Measurements from ENCODE around the gene FN3K. TPM values are rescaled to one million over a fixed set of nuclear protein-coding genes. Genes with fewer than 3 reads are reported as not detected.

Gene FN3K
- total and polyA plus RNA-seq, 2 of the 13 experiments (the other 11 are each of a cell fraction or from before 2014, with no cell fraction given) = 3.5 to 12.2 TPM

DNA sequence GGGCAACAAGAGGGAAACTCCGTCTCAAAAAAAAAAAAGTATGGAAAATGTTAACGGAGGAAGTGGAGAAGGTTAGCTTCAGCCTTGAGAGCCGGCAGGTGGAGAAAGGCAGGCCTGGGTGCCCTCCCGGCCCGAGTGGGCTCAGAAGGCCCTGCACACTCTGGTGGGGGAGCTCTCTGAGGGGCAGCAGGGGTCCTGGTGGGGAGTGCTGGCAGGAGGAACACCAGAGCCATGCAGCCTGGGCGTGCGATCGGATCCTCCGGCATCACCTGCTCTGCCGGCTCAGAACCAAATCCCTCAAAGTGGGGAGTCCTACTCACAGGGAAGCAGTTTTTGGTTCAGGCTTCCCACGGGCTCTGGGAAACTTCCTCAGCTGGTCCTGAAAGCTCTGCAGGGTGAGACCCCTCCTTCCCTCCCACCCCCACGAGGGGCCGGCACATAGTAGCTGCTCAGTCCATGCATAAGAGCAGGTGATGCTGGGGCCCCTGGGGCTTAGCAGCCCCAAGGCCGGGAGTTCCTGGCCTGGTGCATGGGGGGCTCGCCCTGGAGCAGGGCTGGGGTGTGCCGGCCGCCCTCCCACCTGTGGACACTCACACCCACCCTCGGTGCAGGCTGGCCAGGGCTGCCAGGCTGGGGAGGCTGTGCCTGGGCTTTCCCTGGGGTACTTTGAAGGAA is 1.2 kb downstream of the FN3K start (continued):
- TF ChIP-seq, protein P1, sequence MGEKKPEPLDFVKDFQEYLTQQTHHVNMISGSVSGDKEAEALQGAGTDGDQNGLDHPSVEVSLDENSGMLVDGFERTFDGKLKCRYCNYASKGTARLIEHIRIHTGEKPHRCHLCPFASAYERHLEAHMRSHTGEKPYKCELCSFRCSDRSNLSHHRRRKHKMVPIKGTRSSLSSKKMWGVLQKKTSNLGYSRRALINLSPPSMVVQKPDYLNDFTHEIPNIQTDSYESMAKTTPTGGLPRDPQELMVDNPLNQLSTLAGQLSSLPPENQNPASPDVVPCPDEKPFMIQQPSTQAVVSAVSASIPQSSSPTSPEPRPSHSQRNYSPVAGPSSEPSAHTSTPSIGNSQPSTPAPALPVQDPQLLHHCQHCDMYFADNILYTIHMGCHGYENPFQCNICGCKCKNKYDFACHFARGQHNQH (CRISPR knock-in tag; IDR thresholded peaks at IDR 0.05) = no peak; the same call in 1 of the 2 replicates
- TF ChIP-seq ZNF263 (CRISPR knock-in tag; IDR thresholded peaks at IDR 0.05) (0 out of 2 replicates have a peak, but pooled peaks have one; percentile 12), ZNF333 (CRISPR knock-in tag; IDR thresholded peaks at IDR 0.05; ENCODE audit: borderline replicate concordance) (0 out of 2 replicates have a peak, but pooled peaks have one; percentile 37), ZNF510 (CRISPR knock-in tag; IDR thresholded peaks at IDR 0.05; ENCODE audit: low read depth) (no peak), ZNF629 (CRISPR knock-in tag; conservative IDR thresholded peaks at IDR 0.05) (no peak), ZNF589 (CRISPR knock-in tag; conservative IDR thresholded peaks at IDR 0.05) (no peak), ZNF781 (CRISPR knock-in tag; IDR thresholded peaks at IDR 0.05; ENCODE audit: borderline replicate concordance, not compliant biosample characterization) (no peak), SNAI1 (CRISPR knock-in tag; IDR thresholded peaks at IDR 0.05; ENCODE audit: borderline replicate concordance) (0 out of 2 replicates have a peak, but pooled peaks have one; percentile 6), TCF7L2 (IDR thresholded peaks at IDR 0.05; ENCODE audit: low read depth, low read length) (no peak), SP140L (CRISPR knock-in tag; IDR thresholded peaks at IDR 0.05; ENCODE audit: borderline replicate concordance) (no peak), SPEN (CRISPR knock-in tag; IDR thresholded peaks at IDR 0.05; ENCODE audit: low read depth) (no peak), PAF1 (CRISPR knock-in tag; IDR thresholded peaks at IDR 0.05) (no peak), STAT5B (CRISPR knock-in tag; IDR thresholded peaks at IDR 0.05) (no peak), MTA1 (CRISPR knock-in tag; IDR thresholded peaks at IDR 0.05; ENCODE audit: borderline replicate concordance) (no peak)
- TF ChIP-seq, protein P2, sequence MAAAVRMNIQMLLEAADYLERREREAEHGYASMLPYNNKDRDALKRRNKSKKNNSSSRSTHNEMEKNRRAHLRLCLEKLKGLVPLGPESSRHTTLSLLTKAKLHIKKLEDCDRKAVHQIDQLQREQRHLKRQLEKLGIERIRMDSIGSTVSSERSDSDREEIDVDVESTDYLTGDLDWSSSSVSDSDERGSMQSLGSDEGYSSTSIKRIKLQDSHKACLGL (CRISPR knock-in tag; IDR thresholded peaks at IDR 0.05) = peak; percentile 39; the same call in 1 of the 2 replicates
- TF ChIP-seq, protein P3, sequence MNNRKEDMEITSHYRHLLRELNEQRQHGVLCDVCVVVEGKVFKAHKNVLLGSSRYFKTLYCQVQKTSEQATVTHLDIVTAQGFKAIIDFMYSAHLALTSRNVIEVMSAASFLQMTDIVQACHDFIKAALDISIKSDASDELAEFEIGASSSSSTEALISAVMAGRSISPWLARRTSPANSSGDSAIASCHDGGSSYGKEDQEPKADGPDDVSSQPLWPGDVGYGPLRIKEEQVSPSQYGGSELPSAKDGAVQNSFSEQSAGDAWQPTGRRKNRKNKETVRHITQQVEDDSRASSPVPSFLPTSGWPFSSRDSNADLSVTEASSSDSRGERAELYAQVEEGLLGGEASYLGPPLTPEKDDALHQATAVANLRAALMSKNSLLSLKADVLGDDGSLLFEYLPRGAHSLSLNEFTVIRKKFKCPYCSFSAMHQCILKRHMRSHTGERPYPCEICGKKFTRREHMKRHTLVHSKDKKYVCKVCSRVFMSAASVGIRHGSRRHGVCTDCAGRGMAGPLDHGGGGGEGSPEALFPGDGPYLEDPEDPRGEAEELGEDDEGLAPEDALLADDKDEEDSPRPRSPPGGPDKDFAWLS (CRISPR knock-in tag; IDR thresholded peaks at IDR 0.05; ENCODE audit: borderline replicate concordance) = no peak
- TF ChIP-seq, protein P4, sequence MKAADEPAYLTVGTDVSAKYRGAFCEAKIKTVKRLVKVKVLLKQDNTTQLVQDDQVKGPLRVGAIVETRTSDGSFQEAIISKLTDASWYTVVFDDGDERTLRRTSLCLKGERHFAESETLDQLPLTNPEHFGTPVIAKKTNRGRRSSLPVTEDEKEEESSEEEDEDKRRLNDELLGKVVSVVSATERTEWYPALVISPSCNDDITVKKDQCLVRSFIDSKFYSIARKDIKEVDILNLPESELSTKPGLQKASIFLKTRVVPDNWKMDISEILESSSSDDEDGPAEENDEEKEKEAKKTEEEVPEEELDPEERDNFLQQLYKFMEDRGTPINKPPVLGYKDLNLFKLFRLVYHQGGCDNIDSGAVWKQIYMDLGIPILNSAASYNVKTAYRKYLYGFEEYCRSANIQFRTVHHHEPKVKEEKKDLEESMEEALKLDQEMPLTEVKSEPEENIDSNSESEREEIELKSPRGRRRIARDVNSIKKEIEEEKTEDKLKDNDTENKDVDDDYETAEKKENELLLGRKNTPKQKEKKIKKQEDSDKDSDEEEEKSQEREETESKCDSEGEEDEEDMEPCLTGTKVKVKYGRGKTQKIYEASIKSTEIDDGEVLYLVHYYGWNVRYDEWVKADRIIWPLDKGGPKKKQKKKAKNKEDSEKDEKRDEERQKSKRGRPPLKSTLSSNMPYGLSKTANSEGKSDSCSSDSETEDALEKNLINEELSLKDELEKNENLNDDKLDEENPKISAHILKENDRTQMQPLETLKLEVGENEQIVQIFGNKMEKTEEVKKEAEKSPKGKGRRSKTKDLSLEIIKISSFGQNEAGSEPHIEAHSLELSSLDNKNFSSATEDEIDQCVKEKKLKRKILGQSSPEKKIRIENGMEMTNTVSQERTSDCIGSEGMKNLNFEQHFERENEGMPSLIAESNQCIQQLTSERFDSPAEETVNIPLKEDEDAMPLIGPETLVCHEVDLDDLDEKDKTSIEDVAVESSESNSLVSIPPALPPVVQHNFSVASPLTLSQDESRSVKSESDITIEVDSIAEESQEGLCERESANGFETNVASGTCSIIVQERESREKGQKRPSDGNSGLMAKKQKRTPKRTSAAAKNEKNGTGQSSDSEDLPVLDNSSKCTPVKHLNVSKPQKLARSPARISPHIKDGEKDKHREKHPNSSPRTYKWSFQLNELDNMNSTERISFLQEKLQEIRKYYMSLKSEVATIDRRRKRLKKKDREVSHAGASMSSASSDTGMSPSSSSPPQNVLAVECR (CRISPR knock-in tag; IDR thresholded peaks at IDR 0.05; ENCODE audit: borderline replicate concordance) = no peak
